BJ (cell line): ENCODE results near the gene SMIM7. TPM values are rescaled to one million over a fixed set of nuclear protein-coding genes. Genes with fewer than 3 reads are reported as not detected.

ENCODE experiments used
- CTCF ChIA-PET: fragments of 350-600 bp; formaldehyde crosslinking; extraction: SDS; loops from one replicate; lab custom pipeline; 2021; ENCODE audit warnings: antibody characterized with exemption, inconsistent platforms; lab: Yijun Ruan, JAX
- POLR2A ChIA-PET: fragments of 300-600 bp; sonication (Branson Sonifier 250); formaldehyde crosslinking; extraction: SDS; loops from one replicate; lab custom pipeline; 2021; ENCODE audit warnings: antibody characterized with exemption; lab: Charles Lee
- DNase-seq: peaks from one replicate; pipeline ENCODE4 v3.0.0-alpha.2; 2011; ENCODE audit warnings: low read depth
- H3K27me3 ChIP-seq: 2 replicates; pipeline ENCODE4 v1.6.0; 2011; ENCODE audit warnings: low read length; ENCODE audit not compliant: control insufficient read depth, insufficient read depth
- H3K36me3 ChIP-seq: 2 replicates; pipeline ENCODE4 v1.5.1; 2011; ENCODE audit warnings: low read length; ENCODE audit not compliant: control insufficient read depth, insufficient read depth
- H3K4me3 ChIP-seq: 2 replicates; pipeline ENCODE4 v1.5.1; 2011; ENCODE audit warnings: low read depth, mild to moderate bottlenecking, control low read depth, low read length
- polyA plus RNA-seq: library from polyadenylated mRNA; depleted of rRNA; stranded (reverse); fragments of >200 nt; gene quantifications from 2 replicates; pipeline ENCODE4 v1.2.3, GENCODE V29; 2011
- TF ChIP-seq, protein P1 (sequence below): IDR thresholded peaks from 2 replicates; pipeline ENCODE4 v1.5.1; 2011; ENCODE audit warnings: low read depth, mild to moderate bottlenecking, control low read depth, inconsistent platforms, low read length, moderate library complexity; ENCODE audit not compliant: insufficient read depth

Gene SMIM7
- polyA plus RNA-seq, 1 experiment, result 61.4 TPM

DNA sequence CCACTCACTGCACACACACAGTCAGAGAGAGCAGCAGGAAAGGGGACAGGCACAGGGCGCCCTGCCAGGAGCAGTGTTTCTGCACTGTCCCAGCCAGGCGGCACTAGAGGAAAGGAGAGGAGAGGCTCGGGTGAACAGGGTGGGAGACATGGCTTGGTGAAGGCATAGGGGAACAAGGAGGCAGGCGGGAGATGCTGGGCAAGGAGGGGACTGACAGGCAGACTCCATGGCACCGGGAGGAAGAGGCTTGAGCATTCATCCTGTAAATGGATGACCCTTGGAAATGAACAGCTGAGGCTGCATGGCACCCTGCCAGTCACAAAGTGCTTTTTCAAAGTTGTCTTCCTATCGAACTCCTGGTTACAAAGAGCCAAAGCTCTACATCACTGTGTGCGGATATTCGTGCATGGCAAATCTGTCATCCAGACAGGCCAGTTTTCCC, 54.4 kb downstream of the SMIM7 start:
- POLR2A ChIA-PET, result no interaction called here
- H3K27me3 ChIP-seq, result no peaks in the 10 kb centered on the region
- TF ChIP-seq, protein P1, sequence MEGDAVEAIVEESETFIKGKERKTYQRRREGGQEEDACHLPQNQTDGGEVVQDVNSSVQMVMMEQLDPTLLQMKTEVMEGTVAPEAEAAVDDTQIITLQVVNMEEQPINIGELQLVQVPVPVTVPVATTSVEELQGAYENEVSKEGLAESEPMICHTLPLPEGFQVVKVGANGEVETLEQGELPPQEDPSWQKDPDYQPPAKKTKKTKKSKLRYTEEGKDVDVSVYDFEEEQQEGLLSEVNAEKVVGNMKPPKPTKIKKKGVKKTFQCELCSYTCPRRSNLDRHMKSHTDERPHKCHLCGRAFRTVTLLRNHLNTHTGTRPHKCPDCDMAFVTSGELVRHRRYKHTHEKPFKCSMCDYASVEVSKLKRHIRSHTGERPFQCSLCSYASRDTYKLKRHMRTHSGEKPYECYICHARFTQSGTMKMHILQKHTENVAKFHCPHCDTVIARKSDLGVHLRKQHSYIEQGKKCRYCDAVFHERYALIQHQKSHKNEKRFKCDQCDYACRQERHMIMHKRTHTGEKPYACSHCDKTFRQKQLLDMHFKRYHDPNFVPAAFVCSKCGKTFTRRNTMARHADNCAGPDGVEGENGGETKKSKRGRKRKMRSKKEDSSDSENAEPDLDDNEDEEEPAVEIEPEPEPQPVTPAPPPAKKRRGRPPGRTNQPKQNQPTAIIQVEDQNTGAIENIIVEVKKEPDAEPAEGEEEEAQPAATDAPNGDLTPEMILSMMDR, result no peak
- CTCF ChIA-PET, result interaction anchor here (1.1 kb wide), 1 partner anchor 42 kb away, joined by 4 read pairs; no protein-coding TSS in a partner anchor
- no peak for DNase-seq
- H3K36me3 ChIP-seq, result no peaks in the 10 kb centered on the region
- H3K4me3 ChIP-seq, result no peak overlapping the region

DNA sequence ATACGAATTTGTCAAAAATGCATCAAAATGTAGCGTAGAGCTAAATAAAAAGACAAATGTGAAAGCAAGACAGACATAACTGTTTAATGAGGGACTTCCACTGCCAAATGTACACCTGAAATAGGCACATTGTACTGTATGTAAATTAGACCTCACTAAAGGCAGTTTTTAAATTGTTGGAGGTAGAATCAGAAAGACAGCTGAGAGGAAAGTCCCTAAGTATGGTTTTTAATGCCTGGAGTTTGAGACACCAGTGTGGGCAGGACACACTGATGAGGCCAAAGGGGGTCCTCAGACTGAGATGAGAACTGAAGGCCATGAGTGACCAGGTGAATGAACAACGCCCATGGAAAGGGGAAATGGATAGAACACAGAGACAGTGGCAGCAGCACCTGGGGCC, 54.8 kb downstream of the SMIM7 start:
- POLR2A ChIA-PET, result no interaction called here

DNA sequence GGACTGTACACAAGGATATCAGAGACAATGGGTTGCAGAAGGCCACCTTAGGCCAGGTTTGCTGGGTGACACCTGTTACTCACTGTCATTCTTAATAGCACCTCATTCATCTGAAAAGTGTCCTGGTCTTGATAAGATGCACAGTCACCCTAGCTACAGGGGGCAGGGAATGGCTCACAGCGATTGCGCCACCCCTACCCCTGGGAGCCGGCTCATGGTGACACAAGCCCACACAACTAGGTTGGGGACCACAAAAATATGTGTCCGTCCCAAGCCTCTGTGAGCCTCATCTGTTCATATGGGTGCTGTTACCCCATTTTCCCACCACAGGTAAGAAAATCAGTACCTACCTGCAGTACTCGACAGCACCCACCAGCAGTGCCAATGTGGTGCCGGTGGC, 55.3 kb downstream of the SMIM7 start:
- TF ChIP-seq, protein P1, result no peak
- ChIA-PET POLR2A (no interaction called here), CTCF (no interaction called here)
- DNase-seq, result no peak
- H3K36me3 ChIP-seq, result no peaks in the 10 kb centered on the region
- H3K4me3 ChIP-seq, result no peak overlapping the region
- no peaks in the 10 kb centered on the region for H3K27me3 ChIP-seq

More for the DNA sequence above, 54.8 kb downstream of the SMIM7 start:
- no peaks in the 10 kb centered on the region for H3K27me3 ChIP-seq
- no peak for DNase-seq
- CTCF ChIA-PET, result interaction anchor here (1.1 kb wide), 1 partner anchor 43 kb away, joined by 4 read pairs; no protein-coding TSS in a partner anchor
- H3K4me3 ChIP-seq, result no peak overlapping the region
- TF ChIP-seq, protein P1, result no peak
- H3K36me3 ChIP-seq, result no peaks in the 10 kb centered on the region

DNA sequence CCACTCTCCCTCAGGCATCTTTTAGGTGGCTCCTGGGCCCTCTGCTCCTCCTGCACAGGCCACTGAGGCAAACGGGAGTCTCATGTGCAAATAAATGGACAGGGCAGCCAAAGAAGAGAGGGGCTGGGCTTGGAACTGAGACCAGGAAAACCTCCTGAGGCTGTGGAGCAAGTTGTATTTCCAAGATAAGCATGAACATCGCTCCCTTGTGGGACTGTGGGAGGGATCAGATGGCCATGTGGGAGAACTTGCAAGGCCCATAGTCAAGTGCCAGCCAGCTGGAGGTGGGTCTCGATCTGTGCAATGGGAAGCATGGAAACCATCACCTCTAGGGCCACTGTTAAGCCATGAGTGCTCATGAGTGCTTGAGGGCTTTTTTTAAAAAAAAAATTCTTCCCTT, 56.9 kb downstream of the SMIM7 start:
- Histone ChIP-seq H3K4me3 (no peak overlapping the region), H3K27me3 (no peaks in the 10 kb centered on the region), H3K36me3 (no peaks in the 10 kb centered on the region)
- TF ChIP-seq, protein P1, result no peak
- CTCF ChIA-PET, result no interaction called here
- no peak for DNase-seq
- POLR2A ChIA-PET, result no interaction called here

DNA sequence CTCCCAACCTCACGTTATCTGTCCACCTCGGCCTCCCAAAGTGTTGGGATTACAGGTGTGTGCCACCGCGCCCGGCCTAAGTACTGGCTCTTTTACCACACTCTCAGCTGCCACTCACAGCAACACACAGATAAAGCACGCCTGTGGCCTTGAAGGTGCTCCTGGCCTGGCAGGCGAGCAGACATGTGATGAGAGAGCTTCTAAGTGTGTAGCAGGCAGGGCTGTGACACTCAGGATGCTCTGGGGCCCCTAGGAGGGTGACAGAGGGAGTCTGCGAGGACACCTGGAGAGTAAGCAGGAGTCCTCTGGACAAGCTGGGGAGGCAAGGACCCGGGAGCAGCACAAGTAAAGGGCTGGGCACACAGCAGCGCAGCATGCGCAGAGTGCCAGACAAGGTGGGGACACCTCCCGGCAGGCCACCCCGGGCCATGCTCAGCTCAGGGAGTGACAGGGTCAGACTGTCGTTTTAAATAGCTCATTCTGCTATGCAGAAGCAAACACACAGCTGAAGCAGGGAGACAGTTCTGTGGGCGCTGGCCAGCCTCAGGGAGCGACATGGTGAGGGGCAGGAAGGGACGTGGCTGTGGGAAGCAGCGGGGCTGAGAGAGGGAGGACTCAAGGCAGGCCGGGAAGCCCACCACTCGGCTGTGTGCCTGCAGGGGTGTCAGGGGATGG, 58.4 kb downstream of the SMIM7 start:
- no peak for DNase-seq
- Histone ChIP-seq H3K4me3 (no peak overlapping the region), H3K27me3 (no peaks in the 10 kb centered on the region), H3K36me3 (no peaks in the 10 kb centered on the region)
- CTCF ChIA-PET, result no interaction called here
- POLR2A ChIA-PET, result no interaction called here
- TF ChIP-seq, protein P1, result no peak
